Measurements from ENCODE around the gene LEF1. TPM values are rescaled to one million over a fixed set of nuclear protein-coding genes. Genes with fewer than 3 reads are reported as not detected.

Gene LEF1
- total RNA-seq, 1 donor from 2014 or later = 76.6 TPM

DNA sequence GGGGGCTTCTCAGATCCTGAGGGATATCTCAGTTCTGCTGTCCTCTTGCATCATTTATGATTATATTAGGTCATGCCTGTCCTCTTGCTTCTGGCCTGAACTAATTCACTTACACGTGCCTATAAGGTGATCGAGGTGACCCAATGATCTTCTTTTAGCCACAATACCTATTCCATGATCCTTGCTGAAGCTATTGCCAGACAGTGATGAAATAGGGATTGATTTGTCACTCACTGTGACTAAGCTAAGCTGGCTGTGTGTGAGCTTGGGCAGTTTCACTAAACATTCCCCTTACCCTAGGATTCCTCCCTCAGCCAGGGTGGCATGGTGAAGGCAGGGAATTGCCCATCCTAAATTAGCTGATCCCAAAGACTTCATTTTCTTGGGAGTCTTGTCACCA lies 160.0 kb downstream of the LEF1 start:
- Mint-ChIP-seq H3K9me3 (peaks cover 4% of the 10 kb centered on the region), H3K4me1 (peaks cover 2% of the 10 kb centered on the region), H3K27ac (no peak overlapping the region), H3K4me3 (no peak overlapping the region), H3K36me3 (peaks cover 32% of the 10 kb centered on the region), H3K27me3 (ENCODE audit: low read depth) (no peaks in the 10 kb centered on the region)
- no peak for DNase-seq (ENCODE audit: low spot score in 2 of 2, unreplicated experiment in 2 of 2)
- TF ChIP-seq, protein P1, sequence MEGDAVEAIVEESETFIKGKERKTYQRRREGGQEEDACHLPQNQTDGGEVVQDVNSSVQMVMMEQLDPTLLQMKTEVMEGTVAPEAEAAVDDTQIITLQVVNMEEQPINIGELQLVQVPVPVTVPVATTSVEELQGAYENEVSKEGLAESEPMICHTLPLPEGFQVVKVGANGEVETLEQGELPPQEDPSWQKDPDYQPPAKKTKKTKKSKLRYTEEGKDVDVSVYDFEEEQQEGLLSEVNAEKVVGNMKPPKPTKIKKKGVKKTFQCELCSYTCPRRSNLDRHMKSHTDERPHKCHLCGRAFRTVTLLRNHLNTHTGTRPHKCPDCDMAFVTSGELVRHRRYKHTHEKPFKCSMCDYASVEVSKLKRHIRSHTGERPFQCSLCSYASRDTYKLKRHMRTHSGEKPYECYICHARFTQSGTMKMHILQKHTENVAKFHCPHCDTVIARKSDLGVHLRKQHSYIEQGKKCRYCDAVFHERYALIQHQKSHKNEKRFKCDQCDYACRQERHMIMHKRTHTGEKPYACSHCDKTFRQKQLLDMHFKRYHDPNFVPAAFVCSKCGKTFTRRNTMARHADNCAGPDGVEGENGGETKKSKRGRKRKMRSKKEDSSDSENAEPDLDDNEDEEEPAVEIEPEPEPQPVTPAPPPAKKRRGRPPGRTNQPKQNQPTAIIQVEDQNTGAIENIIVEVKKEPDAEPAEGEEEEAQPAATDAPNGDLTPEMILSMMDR (IDR thresholded peaks at IDR 0.05; ENCODE audit: unreplicated experiment) = no peak

DNA sequence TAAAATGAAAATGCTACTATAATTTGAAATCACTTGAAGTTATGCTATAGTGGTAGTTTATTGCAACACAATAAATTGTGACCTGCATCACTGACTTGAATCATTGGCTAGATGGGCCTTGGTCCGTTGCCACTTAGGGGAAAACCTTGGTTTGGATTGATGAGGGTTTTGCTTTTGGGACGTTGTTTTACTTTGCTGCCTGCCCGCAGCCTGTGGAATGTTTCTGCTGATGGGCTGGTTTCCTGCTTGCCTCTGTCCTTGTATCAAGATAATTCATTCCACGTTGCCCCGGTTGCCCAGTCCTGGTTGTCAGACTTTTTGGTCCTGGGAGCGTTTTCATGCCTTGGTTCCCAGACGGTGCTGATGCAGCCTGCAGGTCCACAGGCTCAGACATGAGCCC lies 160.7 kb downstream of the LEF1 start:
- no peak overlapping the region for H3K27ac Mint-ChIP-seq
- TF ChIP-seq, protein P1 (IDR thresholded peaks at IDR 0.05; ENCODE audit: unreplicated experiment) = no peak
- H3K4me3 Mint-ChIP-seq = no peak overlapping the region
- H3K9me3 Mint-ChIP-seq = peaks cover 4% of the 10 kb centered on the region
- DNase-seq (ENCODE audit: low spot score in 2 of 2, unreplicated experiment in 2 of 2) = no peak
- H3K4me1 Mint-ChIP-seq = peaks cover 2% of the 10 kb centered on the region
- H3K36me3 Mint-ChIP-seq = peaks cover 31% of the 10 kb centered on the region
- H3K27me3 Mint-ChIP-seq (ENCODE audit: low read depth) = no peaks in the 10 kb centered on the region

- no peak for DNase-seq (ENCODE audit: low spot score in 2 of 2, unreplicated experiment in 2 of 2)
- H3K27ac Mint-ChIP-seq = no peak overlapping the region
- no peak overlapping the region for H3K4me3 Mint-ChIP-seq
- peaks cover 9% of the 10 kb centered on the region for H3K9me3 Mint-ChIP-seq
- H3K27me3 Mint-ChIP-seq (ENCODE audit: low read depth) = no peaks in the 10 kb centered on the region
- H3K4me1 Mint-ChIP-seq = peaks cover 2% of the 10 kb centered on the region
- peaks cover 29% of the 10 kb centered on the region for H3K36me3 Mint-ChIP-seq
- TF ChIP-seq, protein P1 (IDR thresholded peaks at IDR 0.05; ENCODE audit: unreplicated experiment) = no peak
Observed at GRCh38 chr4:108006361-108006760, 162.4 kb downstream of the LEF1 start.

- TF ChIP-seq, protein P1 (IDR thresholded peaks at IDR 0.05; ENCODE audit: unreplicated experiment) = no peak
- no peak for DNase-seq (ENCODE audit: low spot score in 2 of 2, unreplicated experiment in 2 of 2)
- Mint-ChIP-seq H3K9me3 (peaks cover 9% of the 10 kb centered on the region), H3K27me3 (ENCODE audit: low read depth) (no peaks in the 10 kb centered on the region), H3K4me3 (no peak overlapping the region), H3K36me3 (peaks cover 30% of the 10 kb centered on the region), H3K4me1 (peaks cover 2% of the 10 kb centered on the region), H3K27ac (no peak overlapping the region)
Observed at GRCh38 chr4:108005807-108006206, 162.9 kb downstream of the LEF1 start.

- Mint-ChIP-seq H3K27me3 (ENCODE audit: low read depth) (no peaks in the 10 kb centered on the region), H3K9me3 (peaks cover 9% of the 10 kb centered on the region), H3K27ac (no peak overlapping the region), H3K4me3 (no peak overlapping the region), H3K36me3 (peaks cover 30% of the 10 kb centered on the region), H3K4me1 (peaks cover 2% of the 10 kb centered on the region)
- TF ChIP-seq, protein P1 (IDR thresholded peaks at IDR 0.05; ENCODE audit: unreplicated experiment) = no peak
- no peak for DNase-seq (ENCODE audit: low spot score in 2 of 2, unreplicated experiment in 2 of 2)
Observed at GRCh38 chr4:108004646-108005045, 164.1 kb downstream of the LEF1 start.

- Mint-ChIP-seq H3K4me3 (no peak overlapping the region), H3K36me3 (peaks cover 26% of the 10 kb centered on the region), H3K4me1 (peaks cover 2% of the 10 kb centered on the region), H3K27me3 (ENCODE audit: low read depth) (no peaks in the 10 kb centered on the region), H3K9me3 (peaks cover 5% of the 10 kb centered on the region), H3K27ac (no peak overlapping the region)
- TF ChIP-seq, protein P1 (IDR thresholded peaks at IDR 0.05; ENCODE audit: unreplicated experiment) = no peak
- no peak for DNase-seq (ENCODE audit: low spot score in 2 of 2, unreplicated experiment in 2 of 2)
Observed at GRCh38 chr4:108003982-108004515, 164.7 kb downstream of the LEF1 start.

Data from mesothelial cell of epicardium (in vitro differentiated cells).